Measurements from ENCODE around the gene KRT17.

DNA sequence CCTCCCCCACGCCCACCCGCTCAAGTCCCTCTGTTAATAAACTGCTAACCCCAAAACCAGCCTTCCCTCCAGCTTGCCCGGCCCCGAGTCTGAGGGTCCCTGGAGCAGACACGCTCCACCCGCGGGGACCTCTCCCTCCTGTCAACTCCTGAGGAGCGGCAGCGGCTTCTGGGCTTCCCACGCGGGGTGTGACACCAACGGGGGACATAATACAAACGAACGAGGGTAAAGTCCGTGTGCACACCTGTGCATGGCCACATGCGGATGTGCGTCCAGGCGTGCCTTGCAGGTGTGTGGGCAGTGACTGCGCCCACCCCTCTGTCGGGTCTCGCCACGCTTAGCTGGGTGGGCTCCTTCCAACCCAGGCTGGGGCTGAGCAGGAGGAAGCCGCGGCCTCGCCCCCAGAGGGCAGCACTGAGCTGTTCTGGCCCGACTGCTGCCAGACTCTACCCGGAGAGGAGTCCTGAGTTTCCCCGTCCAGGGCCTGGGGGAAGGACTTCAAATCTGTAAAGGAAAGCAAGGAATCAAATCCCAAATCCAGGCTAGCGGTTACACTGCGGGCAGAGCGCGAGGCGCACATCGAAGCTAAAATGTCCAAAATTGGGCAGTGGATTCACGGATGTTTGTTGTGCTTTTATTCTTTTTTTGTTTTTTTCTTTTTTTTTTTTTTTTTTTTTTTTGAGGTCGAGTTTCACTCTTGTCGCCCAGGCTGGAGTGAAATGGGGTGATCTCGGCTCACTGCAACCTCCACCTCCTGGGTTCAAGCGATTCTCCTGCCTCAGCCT lies 24.2 kb upstream of the KRT17 start:
- peak; percentile 57 for TF ChIP-seq RAD21 (conservative IDR thresholded peaks at IDR 0.05)
- TF ChIP-seq POLR2AphosphoS5 (IDR thresholded peaks at IDR 0.05), result no peak
- TF ChIP-seq, protein P1, sequence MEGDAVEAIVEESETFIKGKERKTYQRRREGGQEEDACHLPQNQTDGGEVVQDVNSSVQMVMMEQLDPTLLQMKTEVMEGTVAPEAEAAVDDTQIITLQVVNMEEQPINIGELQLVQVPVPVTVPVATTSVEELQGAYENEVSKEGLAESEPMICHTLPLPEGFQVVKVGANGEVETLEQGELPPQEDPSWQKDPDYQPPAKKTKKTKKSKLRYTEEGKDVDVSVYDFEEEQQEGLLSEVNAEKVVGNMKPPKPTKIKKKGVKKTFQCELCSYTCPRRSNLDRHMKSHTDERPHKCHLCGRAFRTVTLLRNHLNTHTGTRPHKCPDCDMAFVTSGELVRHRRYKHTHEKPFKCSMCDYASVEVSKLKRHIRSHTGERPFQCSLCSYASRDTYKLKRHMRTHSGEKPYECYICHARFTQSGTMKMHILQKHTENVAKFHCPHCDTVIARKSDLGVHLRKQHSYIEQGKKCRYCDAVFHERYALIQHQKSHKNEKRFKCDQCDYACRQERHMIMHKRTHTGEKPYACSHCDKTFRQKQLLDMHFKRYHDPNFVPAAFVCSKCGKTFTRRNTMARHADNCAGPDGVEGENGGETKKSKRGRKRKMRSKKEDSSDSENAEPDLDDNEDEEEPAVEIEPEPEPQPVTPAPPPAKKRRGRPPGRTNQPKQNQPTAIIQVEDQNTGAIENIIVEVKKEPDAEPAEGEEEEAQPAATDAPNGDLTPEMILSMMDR (IDR thresholded peaks at IDR 0.05; ENCODE audit: poor library complexity, severe bottlenecking), result peak; percentile 79
- TF ChIP-seq, protein P2, sequence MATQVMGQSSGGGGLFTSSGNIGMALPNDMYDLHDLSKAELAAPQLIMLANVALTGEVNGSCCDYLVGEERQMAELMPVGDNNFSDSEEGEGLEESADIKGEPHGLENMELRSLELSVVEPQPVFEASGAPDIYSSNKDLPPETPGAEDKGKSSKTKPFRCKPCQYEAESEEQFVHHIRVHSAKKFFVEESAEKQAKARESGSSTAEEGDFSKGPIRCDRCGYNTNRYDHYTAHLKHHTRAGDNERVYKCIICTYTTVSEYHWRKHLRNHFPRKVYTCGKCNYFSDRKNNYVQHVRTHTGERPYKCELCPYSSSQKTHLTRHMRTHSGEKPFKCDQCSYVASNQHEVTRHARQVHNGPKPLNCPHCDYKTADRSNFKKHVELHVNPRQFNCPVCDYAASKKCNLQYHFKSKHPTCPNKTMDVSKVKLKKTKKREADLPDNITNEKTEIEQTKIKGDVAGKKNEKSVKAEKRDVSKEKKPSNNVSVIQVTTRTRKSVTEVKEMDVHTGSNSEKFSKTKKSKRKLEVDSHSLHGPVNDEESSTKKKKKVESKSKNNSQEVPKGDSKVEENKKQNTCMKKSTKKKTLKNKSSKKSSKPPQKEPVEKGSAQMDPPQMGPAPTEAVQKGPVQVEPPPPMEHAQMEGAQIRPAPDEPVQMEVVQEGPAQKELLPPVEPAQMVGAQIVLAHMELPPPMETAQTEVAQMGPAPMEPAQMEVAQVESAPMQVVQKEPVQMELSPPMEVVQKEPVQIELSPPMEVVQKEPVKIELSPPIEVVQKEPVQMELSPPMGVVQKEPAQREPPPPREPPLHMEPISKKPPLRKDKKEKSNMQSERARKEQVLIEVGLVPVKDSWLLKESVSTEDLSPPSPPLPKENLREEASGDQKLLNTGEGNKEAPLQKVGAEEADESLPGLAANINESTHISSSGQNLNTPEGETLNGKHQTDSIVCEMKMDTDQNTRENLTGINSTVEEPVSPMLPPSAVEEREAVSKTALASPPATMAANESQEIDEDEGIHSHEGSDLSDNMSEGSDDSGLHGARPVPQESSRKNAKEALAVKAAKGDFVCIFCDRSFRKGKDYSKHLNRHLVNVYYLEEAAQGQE (IDR thresholded peaks at IDR 0.05; ENCODE audit: borderline replicate concordance), result no peak

Data from neural cell (in vitro differentiated cells).